AG10803 (cell line): ENCODE results near the gene SLC9A3.

Experiments
- DNase-seq: peaks from one replicate; pipeline ENCODE4 v3.0.0; 2010; ENCODE audit warnings: low read depth
- H3K4me3 ChIP-seq: 2 replicates; pipeline ENCODE4 v1.5.1; 2011; ENCODE audit warnings: mild to moderate bottlenecking, low read length, control low read depth
- TF ChIP-seq, protein P1 (sequence below): conservative IDR thresholded peaks from 2 replicates; pipeline ENCODE4 v1.5.1; 2011; ENCODE audit warnings: mild to moderate bottlenecking, low read length, control low read depth, inconsistent platforms

SLC9A3 gene

DNA sequence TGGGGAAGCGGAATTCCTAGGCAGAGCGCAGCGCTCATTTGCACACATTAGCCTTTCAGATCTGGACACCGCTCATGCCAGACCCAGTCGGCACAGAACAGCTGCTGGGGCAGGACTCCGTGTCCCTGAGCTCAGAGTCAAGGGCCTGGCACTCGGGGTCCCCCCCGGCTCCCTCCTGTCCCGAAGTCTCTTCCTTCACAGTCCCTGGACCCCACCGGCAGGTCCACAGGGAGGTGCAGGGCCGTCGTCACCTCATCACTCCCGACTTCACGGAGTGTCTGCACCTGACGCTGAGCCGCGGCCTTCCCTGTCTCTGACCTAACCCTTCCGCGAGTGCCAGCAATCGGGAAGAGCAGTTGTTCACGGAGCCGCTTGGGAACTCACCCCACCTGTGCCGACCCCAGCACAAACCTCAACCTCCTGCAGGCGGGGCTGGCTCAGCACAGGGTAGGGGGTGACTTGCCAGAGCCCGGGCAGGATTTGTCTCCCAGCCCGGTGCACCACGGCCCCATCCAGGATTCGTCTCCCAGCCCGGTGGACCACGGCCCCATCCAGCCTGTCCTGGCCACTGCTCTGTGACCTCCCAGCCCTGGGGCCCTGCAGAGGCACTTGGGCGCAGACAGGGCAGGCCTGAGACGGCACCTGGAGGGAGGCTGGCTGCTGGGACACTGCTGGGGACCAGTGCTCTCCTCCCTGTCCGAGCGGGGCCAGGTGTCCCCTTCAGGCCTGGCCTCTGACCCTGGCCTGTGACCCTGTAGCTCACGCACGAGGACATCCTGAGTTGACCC is 9.9 kb upstream of the SLC9A3 start:
- TF ChIP-seq, protein P1, sequence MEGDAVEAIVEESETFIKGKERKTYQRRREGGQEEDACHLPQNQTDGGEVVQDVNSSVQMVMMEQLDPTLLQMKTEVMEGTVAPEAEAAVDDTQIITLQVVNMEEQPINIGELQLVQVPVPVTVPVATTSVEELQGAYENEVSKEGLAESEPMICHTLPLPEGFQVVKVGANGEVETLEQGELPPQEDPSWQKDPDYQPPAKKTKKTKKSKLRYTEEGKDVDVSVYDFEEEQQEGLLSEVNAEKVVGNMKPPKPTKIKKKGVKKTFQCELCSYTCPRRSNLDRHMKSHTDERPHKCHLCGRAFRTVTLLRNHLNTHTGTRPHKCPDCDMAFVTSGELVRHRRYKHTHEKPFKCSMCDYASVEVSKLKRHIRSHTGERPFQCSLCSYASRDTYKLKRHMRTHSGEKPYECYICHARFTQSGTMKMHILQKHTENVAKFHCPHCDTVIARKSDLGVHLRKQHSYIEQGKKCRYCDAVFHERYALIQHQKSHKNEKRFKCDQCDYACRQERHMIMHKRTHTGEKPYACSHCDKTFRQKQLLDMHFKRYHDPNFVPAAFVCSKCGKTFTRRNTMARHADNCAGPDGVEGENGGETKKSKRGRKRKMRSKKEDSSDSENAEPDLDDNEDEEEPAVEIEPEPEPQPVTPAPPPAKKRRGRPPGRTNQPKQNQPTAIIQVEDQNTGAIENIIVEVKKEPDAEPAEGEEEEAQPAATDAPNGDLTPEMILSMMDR, result no peak
- H3K4me3 ChIP-seq, result no peak overlapping the region
- no peak for DNase-seq

GRCh38 chr5:533243-533954 is 9.2 kb upstream of the SLC9A3 start:
- H3K4me3 ChIP-seq, result no peak overlapping the region
- no peak for DNase-seq
- TF ChIP-seq, protein P1, result no peak

DNA sequence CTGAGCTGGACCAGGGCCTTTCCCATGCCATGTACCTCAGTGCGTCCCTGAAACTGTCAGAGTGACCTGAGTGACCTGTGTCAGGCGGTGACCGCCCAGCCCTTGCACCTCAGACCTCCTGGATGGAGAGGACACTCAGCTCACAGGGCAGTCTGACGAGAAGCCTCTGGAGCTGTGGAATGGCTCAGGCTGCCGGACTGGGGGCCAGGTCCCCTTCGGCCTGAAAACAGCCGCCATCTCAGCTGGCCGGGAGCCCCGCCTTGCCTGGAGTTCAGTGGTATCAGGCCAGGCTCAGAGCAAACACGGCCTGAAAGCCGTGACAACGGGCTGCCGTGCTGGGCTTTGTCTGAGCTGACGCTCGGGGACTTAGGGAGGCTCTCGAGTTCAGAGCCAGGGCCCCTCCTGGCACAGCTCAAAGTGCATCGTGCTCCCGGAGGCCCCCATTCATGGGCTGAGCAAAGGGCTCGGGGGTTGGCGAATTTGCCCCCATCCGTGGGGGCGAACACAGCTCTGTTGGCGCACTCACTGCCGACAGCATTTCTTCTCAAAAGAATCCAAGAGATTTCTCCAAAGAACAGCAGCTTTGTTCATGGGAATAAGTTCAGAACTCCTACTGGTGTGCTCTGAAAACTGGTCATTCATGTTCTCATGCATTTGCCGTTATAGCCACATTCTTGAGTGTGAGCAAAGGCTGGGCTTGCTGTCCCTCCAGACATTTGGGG is 8.4 kb upstream of the SLC9A3 start:
- no peak overlapping the region for H3K4me3 ChIP-seq
- no peak for DNase-seq
- TF ChIP-seq, protein P1, result no peak

DNA sequence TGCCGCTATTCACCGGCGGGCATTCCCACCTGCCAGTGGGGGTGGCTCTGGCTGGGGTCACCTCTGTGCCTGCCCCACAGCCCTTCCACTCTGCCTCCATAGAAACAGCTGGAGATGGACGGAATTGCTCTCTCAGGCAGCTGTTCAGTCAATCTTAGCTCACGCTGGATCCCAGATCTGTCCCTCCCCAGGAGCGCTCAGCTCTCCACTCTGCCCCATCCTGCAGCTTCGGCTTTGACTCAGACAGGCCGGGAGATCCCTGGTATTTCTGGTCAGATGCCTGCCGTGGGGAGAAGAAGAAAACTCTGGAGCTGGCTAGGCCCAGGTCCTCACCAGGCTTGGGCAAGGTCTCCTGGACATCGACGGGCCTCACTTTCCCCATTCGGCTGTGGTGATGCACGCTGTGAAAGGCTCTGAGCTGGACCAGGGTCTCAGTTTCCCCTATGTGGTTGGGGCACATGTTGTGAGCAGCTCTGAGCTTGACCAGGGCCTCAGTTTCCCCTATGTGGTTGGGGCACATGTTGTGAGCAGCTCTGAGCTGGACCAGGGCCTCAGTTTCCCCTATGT is 7.6 kb upstream of the SLC9A3 start:
- DNase-seq, result no peak
- H3K4me3 ChIP-seq, result no peak overlapping the region
- TF ChIP-seq, protein P1, result no peak

DNA sequence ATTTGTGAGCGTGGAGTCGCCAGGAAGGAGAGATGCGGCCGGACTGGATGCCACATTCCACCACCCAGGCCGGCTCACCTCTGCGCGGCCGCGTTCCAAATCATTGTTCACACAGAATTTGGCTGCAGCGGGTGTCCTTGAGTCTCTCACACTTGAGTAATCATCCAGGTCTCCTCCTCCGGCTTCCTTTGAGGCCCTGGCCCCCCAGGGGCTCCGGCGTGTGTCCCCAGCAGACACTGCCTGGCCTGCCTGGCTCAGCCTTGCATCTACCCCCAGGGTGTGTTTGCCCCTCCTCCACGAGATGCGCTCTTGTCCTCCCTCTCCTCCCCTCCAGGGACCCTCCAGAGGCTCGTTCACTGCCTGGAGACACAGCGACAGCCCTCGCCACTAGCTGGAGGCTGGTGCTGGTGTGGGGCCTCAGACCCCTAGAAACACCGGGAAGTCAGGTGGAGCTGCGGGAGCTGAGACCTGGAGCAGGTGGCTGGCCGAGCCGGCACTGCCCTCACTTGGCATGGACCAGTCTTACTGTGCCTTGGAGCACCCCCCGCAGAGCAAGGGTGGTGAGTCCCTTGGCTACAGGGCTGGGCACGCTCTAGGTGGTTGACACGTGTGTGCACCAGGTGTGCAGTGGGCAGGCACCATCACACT is 7.0 kb upstream of the SLC9A3 start:
- TF ChIP-seq, protein P1, result no peak
- no peak for DNase-seq
- H3K4me3 ChIP-seq, result no peak overlapping the region

DNA sequence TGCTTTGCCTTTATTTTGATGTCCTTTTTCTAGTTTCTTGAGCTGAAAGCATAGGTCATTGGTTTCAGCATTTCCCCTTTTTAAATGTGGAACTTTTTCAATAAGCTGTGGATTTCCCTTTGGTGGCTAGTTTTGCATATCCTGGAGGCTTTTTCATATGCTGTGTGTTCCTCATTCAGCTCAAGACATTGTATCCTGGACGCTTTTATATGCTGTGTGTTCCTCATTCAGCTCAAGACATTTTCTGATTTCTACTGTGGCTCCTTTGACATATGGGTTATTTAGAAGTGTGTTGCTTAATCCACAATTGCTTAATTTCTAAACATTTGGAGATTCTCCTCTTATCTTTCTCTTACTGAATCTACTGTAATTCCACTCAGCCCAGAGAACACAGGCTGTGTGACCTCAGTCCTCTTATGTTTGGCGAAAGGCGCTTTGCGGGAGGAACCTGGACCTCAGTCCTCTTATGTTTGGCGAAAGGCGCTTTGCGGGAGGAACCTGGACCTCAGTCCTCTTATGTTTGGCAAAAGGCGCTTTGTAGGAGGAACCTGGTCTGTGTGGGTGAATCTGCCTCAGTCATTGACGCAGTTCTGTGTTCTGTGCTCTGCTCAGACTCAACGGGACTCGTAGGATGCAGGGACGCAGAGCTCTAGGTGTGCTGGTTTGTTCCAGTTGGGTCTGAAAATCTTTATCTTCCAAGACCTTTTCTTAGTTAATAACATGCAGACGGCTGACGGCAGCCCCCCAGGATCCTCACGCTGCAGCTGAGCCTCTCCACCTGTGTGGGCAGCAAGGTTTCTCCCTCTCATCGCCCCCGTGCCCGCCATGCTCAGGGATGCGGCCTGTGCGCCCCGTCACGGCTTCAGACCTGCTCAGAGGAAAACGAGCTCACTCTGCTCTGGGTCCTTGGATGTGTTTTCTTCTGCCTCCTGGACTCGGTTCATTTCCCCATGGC is 6.0 kb upstream of the SLC9A3 start:
- no peak for DNase-seq
- no peak overlapping the region for H3K4me3 ChIP-seq
- TF ChIP-seq, protein P1, result no peak
